Stomach (tissue), 4 donors: ENCODE data around the gene LYL1.

Experiments
- CTCF ChIP-seq, 7 experiments: fragments of 450-650 bp in 4 of 7; fragments of 200-600 bp in 3 of 7; sonication (generic) in 3 of 7; IDR thresholded peaks; one replicate each; pipeline ENCODE4 v1.5.1; 2016 to 2019; ENCODE audit warnings: antibody characterized with exemption in 7 of 7, control low read depth in 2 of 7, mild to moderate bottlenecking in 1 of 7
- EP300 ChIP-seq: sonication (generic); formaldehyde crosslinking; IDR thresholded peaks from one replicate; pipeline ENCODE4 v1.6.1; 2017; ENCODE audit warnings: antibody characterized with exemption
- POLR2A ChIP-seq, 4 donors: fragments of 450-650 bp; IDR thresholded peaks; one replicate each; pipeline ENCODE4 v1.6.1; 2016; ENCODE audit warnings: antibody characterized with exemption in 4 of 4, control low read depth in 2 of 4, mild to moderate bottlenecking in 1 of 4, moderate library complexity in 1 of 4
- POLR2AphosphoS5 ChIP-seq, 3 donors: sonication (generic); formaldehyde crosslinking; IDR thresholded peaks; one replicate each; pipeline ENCODE4 v1.6.1; 2016; ENCODE audit warnings: antibody characterized with exemption in 3 of 3

DNA sequence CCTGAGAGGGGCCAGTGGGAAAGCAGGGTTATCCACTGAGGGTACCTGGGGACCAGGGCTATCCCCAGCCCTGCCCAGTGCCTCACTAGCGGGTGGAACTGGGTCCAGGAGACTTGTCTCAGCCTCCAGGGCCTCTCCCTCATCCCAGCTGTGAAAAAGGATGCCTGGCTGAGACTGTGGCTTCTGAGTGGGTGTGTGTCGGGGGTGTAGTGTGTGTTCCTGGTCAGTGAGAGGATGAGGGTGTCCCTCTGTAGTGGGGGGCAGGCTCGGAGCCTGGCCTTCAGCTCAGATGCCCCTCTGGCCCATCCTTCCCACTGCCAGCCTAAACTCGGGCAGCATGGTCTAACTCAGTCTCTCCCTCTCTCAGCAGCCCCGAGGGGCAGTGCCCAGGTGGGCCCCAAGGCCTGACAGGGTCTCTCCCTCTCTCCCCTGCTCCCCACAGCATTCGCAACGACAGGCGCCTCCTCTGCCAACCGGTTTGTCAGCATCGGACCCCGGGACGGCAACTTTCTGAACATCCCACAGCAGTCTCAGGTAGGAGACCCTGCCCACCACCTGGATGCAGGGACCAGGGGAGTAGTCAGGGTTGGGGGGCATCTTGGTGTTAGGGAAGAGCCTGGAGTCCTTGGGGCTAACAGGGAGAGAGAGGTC is 12.7 kb downstream of the LYL1 start:
- no peak for TF ChIP-seq POLR2AphosphoS5 (IDR thresholded peaks at IDR 0.05)
- TF ChIP-seq CTCF (IDR thresholded peaks at IDR 0.05), result no peak
- TF ChIP-seq POLR2A (IDR thresholded peaks at IDR 0.05), result no peak
- TF ChIP-seq EP300, result no peak
